ENCODE data around the gene ERC1. TPM values are rescaled to one million over a fixed set of nuclear protein-coding genes. Genes with fewer than 3 reads are reported as not detected.

ERC1 gene
- total and polyA plus RNA-seq, 7 donors, result 5.4 to 97.8 (median 34.6) TPM

DNA sequence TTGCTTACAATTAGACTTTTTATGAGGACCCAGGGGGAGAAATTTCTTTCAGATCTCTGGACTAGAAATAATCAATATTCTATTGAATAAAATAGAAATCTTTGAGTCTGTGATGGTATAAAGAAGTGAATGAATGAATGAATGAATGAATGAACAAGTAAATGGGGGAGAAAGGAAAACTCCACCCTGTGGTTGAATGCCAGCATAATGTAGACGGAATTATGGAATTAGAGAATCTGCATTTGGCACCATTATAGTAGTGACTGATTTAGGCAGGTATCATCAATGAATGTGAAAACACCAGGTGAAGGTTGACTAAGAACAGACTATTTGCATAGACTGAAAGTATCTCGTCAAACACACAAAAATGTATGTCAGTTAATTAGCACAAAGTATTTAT, 468.3 kb downstream of the ERC1 start:
- no peak overlapping the region for H3K27ac ChIP-seq
- WGBS, 2 donors, result 85 to 88% methylated on average over 2 of the region's 2 CpGs
- TF ChIP-seq POLR2A (IDR thresholded peaks at IDR 0.05), result no peak
- TF ChIP-seq, protein P1, sequence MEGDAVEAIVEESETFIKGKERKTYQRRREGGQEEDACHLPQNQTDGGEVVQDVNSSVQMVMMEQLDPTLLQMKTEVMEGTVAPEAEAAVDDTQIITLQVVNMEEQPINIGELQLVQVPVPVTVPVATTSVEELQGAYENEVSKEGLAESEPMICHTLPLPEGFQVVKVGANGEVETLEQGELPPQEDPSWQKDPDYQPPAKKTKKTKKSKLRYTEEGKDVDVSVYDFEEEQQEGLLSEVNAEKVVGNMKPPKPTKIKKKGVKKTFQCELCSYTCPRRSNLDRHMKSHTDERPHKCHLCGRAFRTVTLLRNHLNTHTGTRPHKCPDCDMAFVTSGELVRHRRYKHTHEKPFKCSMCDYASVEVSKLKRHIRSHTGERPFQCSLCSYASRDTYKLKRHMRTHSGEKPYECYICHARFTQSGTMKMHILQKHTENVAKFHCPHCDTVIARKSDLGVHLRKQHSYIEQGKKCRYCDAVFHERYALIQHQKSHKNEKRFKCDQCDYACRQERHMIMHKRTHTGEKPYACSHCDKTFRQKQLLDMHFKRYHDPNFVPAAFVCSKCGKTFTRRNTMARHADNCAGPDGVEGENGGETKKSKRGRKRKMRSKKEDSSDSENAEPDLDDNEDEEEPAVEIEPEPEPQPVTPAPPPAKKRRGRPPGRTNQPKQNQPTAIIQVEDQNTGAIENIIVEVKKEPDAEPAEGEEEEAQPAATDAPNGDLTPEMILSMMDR (IDR thresholded peaks at IDR 0.05), result no peak
- TF ChIP-seq POLR2AphosphoS5 (IDR thresholded peaks at IDR 0.05), result no peak
- TF ChIP-seq EP300 (IDR thresholded peaks at IDR 0.05), result no peak
- H3K36me3 ChIP-seq, result no peaks in the 10 kb centered on the region
- H3K4me1 ChIP-seq, result peaks cover 0 to 8% (median 0%) of the 10 kb centered on the region in 4 donors
- DNase-seq, result no peak
- H3K27me3 ChIP-seq, result no peaks in the 10 kb centered on the region
- H3K9me3 ChIP-seq, result no peaks in the 10 kb centered on the region
- H3K4me3 ChIP-seq, result no peak overlapping the region
- intact Hi-C loops (cut with DNase I), result no loop called here

DNA sequence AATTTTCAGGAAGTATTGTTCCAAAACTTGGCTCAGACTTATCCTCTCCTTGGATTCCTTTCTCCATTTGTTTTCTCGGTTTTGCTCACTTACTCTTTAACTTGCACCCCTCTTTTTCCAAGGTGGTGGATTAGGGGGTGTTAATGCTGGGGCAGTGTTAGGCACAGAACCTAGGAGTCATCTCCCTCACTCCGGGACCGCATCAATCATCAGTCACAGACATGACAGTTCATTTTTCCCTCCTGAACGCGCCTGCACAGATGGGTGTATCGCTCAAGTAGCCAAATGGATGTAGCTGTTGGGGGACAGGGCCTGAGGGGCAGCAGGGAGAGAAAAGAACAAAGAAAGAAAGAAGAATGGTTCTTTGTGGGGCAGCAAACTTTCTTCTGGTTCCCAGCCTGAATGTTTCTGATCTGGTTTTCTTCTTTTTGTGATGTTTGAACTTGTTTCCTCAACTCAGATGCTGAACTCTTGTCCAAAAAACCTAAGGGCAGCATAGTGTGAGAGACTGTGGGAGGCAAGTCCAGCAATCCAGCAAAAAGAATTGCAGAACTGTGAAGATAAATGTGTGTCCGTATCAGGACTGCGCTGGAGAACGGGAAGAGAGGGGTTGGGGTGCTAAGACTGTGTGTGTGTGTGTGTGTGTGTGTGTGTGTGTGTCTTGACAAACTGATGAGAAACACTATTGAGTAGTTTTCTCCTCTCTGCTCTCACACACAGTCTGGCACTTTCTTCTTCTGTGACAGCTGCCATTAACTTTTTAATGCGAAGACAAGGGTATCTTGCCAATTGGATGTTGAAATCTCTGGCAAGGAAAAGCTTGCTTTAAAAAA, 472.3 kb downstream of the ERC1 start:
- TF ChIP-seq EP300 (IDR thresholded peaks at IDR 0.05), result no peak
- H3K4me1 ChIP-seq, result no peaks in the 10 kb centered on the region
- no peak overlapping the region for H3K4me3 ChIP-seq
- WGBS, 2 donors, result 90 to 93% methylated on average over 10 of the region's 10 CpGs
- no peaks in the 10 kb centered on the region for H3K9me3 ChIP-seq
- DNase-seq, result no peak
- peaks cover 0 to 6% (median 0%) of the 10 kb centered on the region in 4 donors for H3K36me3 ChIP-seq
- H3K27ac ChIP-seq, result no peak overlapping the region
- no peaks in the 10 kb centered on the region for H3K27me3 ChIP-seq
- intact Hi-C loops (cut with DNase I), result no loop called here

DNA sequence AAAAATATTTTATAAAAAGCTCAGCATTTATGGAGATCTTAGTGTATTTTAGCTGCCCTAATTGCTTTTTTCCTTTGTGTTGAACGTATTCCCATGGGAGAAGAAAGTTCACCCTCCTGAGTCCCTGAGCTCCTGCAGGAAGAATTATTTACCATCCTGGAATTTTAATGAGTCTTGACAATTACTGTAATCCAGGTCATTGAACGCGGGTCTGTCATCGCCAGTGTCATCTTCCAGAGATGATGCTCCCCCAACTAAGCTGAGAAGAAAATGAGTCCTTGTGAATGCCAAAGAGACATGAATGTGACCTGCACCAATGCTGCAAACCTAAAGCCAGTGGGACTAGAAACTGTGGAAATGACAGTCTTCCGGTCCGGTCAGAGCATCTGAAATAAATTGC, 473.9 kb downstream of the ERC1 start:
- WGBS, 2 donors, result 96% methylated on average over 6 of the region's 6 CpGs
- TF ChIP-seq, protein P1 (IDR thresholded peaks at IDR 0.05), result no peak
- TF ChIP-seq POLR2AphosphoS5 (IDR thresholded peaks at IDR 0.05) (no peak), EP300 (IDR thresholded peaks at IDR 0.05) (no peak), POLR2A (IDR thresholded peaks at IDR 0.05) (no peak)
- no peak overlapping the region for H3K27ac ChIP-seq
- no peak overlapping the region for H3K4me3 ChIP-seq
- H3K9me3 ChIP-seq, result no peaks in the 10 kb centered on the region
- no peak for DNase-seq
- H3K36me3 ChIP-seq, result peaks cover 0 to 6% (median 0%) of the 10 kb centered on the region in 4 donors
- peaks cover 0 to 4% (median 0%) of the 10 kb centered on the region in 4 donors for H3K4me1 ChIP-seq
- no peaks in the 10 kb centered on the region for H3K27me3 ChIP-seq
- intact Hi-C loops (cut with DNase I), result no loop called here

DNA sequence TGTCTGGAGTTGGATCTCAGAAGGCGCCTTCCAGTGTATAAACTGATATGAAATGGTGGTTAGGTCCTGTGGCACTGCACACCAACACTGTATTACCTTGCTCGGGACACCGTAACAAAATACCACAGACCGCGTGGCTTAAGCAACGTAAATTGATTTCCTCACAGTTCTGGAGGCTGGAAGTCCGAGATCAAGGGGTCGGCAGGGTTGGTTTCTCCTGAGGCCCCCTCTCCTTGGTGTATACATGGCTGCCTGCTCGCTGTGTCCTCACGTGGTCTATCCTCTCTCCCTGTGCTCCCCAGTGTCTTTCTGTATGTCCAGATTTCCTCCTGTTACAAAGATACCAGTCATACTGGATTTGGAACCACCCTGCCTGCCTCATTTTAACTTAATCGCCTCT, 475.0 kb downstream of the ERC1 start:
- no peak overlapping the region for H3K27ac ChIP-seq
- intact Hi-C loops (cut with DNase I), result no loop called here
- WGBS, 2 donors, result 96% methylated on average over 11 of the region's 11 CpGs
- H3K36me3 ChIP-seq, result peaks cover 0 to 6% (median 0%) of the 10 kb centered on the region in 4 donors
- no peak for DNase-seq
- no peaks in the 10 kb centered on the region for H3K27me3 ChIP-seq
- no peaks in the 10 kb centered on the region for H3K9me3 ChIP-seq
- no peak overlapping the region for H3K4me3 ChIP-seq
- H3K4me1 ChIP-seq, result peaks cover 0 to 10% (median 0%) of the 10 kb centered on the region in 4 donors
- no peak for TF ChIP-seq EP300 (IDR thresholded peaks at IDR 0.05)
- no peak for TF ChIP-seq POLR2A (IDR thresholded peaks at IDR 0.05)
- TF ChIP-seq POLR2AphosphoS5 (IDR thresholded peaks at IDR 0.05), result no peak
- TF ChIP-seq, protein P1 (IDR thresholded peaks at IDR 0.05), result no peak

DNA sequence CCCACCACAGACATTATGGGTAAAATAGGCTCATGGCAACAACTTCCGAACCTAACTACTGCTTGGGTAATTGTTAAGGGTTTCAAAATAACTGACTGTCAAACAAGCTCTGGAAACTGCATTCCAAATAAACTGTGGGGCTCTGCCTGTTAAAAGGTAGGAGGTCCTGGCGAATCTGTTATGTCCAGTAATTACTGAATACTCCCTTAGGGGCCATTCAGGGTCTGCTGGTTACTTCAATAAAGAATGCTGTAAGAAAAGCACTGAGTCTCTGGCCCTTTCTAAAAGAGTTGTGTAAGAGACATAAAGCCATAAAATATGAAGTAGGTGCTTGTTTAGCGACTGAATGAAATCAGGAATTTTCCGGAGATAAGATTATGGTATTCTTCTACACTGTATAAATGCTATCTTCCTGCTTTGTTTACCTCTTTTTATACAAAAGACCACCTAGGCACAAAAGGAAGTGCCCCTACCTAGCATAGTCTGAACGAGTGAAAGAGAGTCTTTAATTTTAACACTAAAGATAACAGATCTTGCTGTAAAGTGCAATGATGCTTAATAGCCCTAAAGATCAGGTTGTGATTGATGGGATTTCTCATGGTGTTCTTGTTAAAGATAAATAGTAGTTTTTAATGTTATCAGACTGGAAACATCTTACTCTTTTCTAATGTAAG, 475.6 kb downstream of the ERC1 start:
- no peak for DNase-seq
- H3K27me3 ChIP-seq, result no peaks in the 10 kb centered on the region
- peaks cover 0 to 6% (median 0%) of the 10 kb centered on the region in 4 donors for H3K36me3 ChIP-seq
- 66 to 80% methylated on average over 5 of the region's 5 CpGs for WGBS, 2 donors
- no peaks in the 10 kb centered on the region for H3K9me3 ChIP-seq
- intact Hi-C loops (cut with DNase I), result no loop called here
- peaks cover 0 to 10% (median 0%) of the 10 kb centered on the region in 4 donors for H3K4me1 ChIP-seq
- no peak overlapping the region for H3K27ac ChIP-seq
- TF ChIP-seq POLR2A (IDR thresholded peaks at IDR 0.05) (no peak), EP300 (IDR thresholded peaks at IDR 0.05) (no peak), POLR2AphosphoS5 (IDR thresholded peaks at IDR 0.05) (no peak)
- TF ChIP-seq, protein P1 (IDR thresholded peaks at IDR 0.05), result no peak
- H3K4me3 ChIP-seq, result no peak overlapping the region
